Measurements from ENCODE around the gene KIF26B.

GRCh38 chr1:245495681-245496080, 340.9 kb downstream of the KIF26B start:
- TF ChIP-seq CTCF (conservative IDR thresholded peaks at IDR 0.05; ENCODE audit: low read depth in 2 of 2) (no peak), REST (IDR thresholded peaks at IDR 0.05; ENCODE audit: unreplicated experiment) (no peak), POLR2AphosphoS5 (IDR thresholded peaks at IDR 0.05; ENCODE audit: low read depth) (no peak)
